GM12878 (cell line): ENCODE results near the gene MEG3. TPM values are rescaled to one million over a fixed set of nuclear protein-coding genes. Genes with fewer than 3 reads are reported as not detected.

Experiments used
- ATAC-seq: fragments of 200-7000 bp; cut with Tn5 transposase; 3 replicates; pipeline ENCODE4 v1.9.1; 2020; ENCODE audit warnings: mild to moderate bottlenecking, moderate library complexity
- BruUV-seq: library from RNA; stranded (reverse); fragments of 400-500 nt; replicated peaks from 2 replicates; lab custom pipeline; 2021; lab: Mats Ljungman, UMichigan
- CTCF ChIA-PET: fragments of 300-600 bp; sonication (Branson Sonifier 250); formaldehyde crosslinking; extraction: SDS; loops from one replicate; lab custom pipeline; 2021; ENCODE audit warnings: inconsistent platforms; lab: Yijun Ruan, JAX
- POLR2A ChIA-PET: fragments of 350-600 bp; formaldehyde crosslinking; extraction: SDS; loops from one replicate; lab custom pipeline; 2021; ENCODE audit warnings: inconsistent platforms; lab: Charles Lee
- RAD21 ChIA-PET: fragments of 300-600 bp; sonication (Branson Sonifier 250); formaldehyde crosslinking; loops from one replicate; lab custom pipeline; 2023; ENCODE audit warnings: antibody characterized with exemption; ENCODE audit not compliant: unreplicated experiment; lab: Charles Lee
- SMC1A ChIA-PET: fragments of 300-600 bp; sonication (Branson Sonifier 250); formaldehyde crosslinking; loops from one replicate; lab custom pipeline; 2023; ENCODE audit not compliant: unreplicated experiment, uncharacterized antibody; lab: Charles Lee
- DNase-seq: peaks from one replicate; pipeline ENCODE4 v3.0.0-alpha.2; 2011; ENCODE audit warnings: low read depth, low spot score
- FAIRE-seq: peaks from 3 replicates; lab custom pipeline; 2011; peaks lifted over from hg19 to GRCh38; lab: Jason Lieb, UNC
- H2AFZ ChIP-seq: 2 replicates; pipeline ENCODE4 v1.6.0; 2011; ENCODE audit warnings: low read depth, low read length, control low read depth; ENCODE audit not compliant: control insufficient read depth
- H3K27ac ChIP-seq: 2 replicates; pipeline ENCODE4 v1.5.1; 2011; ENCODE audit warnings: control low read depth; ENCODE audit not compliant: control insufficient read depth, insufficient read depth
- H3K27me3 ChIP-seq, 2 experiments: replicated peaks in 1 of 2; 2 replicates each; pipeline versions ENCODE4 v1.6.0 to v1.6.1; 2011; ENCODE audit warnings: low read length in 1 of 2; ENCODE audit not compliant: control insufficient read depth in 2 of 2, insufficient read depth in 2 of 2
- H3K36me3 ChIP-seq, 2 experiments: 2 replicates each; pipeline ENCODE4 v1.5.1; 2011; ENCODE audit warnings: low read length in 1 of 2; ENCODE audit not compliant: control insufficient read depth in 2 of 2, insufficient read depth in 2 of 2
- H3K4me1 ChIP-seq: 2 replicates; pipeline ENCODE4 v1.6.1; 2011; ENCODE audit warnings: mild to moderate bottlenecking, low read length, moderate library complexity, mixed read lengths; ENCODE audit not compliant: control insufficient read depth, insufficient read depth
- H3K4me2 ChIP-seq: 2 replicates; pipeline ENCODE4 v1.6.0; 2011; ENCODE audit warnings: control low read depth; ENCODE audit not compliant: control insufficient read depth, insufficient read depth
- H3K4me3 ChIP-seq: fragments of 200-600 bp; sonication (generic); 2 replicates; pipeline ENCODE4 v1.5.1; 2016
- H3K79me2 ChIP-seq: 2 replicates; pipeline ENCODE4 v1.6.0; 2011; ENCODE audit warnings: low read length; ENCODE audit not compliant: control insufficient read depth, insufficient read depth
- H3K9ac ChIP-seq: 2 replicates; pipeline ENCODE4 v1.8.0; 2011; ENCODE audit warnings: low read length, control low read depth, mixed read lengths; ENCODE audit not compliant: control insufficient read depth, insufficient read depth
- H3K9me3 ChIP-seq: replicated peaks from 3 replicates; pipeline ENCODE4 v1.5.1; 2011; ENCODE audit warnings: mild to moderate bottlenecking, low read length; ENCODE audit not compliant: control insufficient read depth, insufficient read depth
- H4K20me1 ChIP-seq: 2 replicates; pipeline ENCODE4 v1.6.0; 2011; ENCODE audit not compliant: control insufficient read depth, insufficient read depth
- IKZF2 ChIP-seq, 2 experiments: fragments of 450-650 bp; IDR thresholded peaks; 2 replicates each; pipeline ENCODE4 v1.6.1; 2017; ENCODE audit warnings: mild to moderate bottlenecking in 2 of 2, moderate library complexity in 2 of 2
- KLF5 ChIP-seq: fragments of 450-650 bp; IDR thresholded peaks from 2 replicates; pipeline ENCODE4 v1.6.1; 2014; ENCODE audit warnings: mild to moderate bottlenecking; ENCODE audit not compliant: partially characterized antibody
- MEF2A ChIP-seq: IDR thresholded peaks from 2 replicates; pipeline ENCODE4 v1.6.1; 2011; ENCODE audit warnings: low read depth, mild to moderate bottlenecking, low read length, moderate library complexity; ENCODE audit not compliant: insufficient read depth
- NFYA ChIP-seq: IDR thresholded peaks from 2 replicates; pipeline ENCODE4 v1.6.1; 2011; ENCODE audit warnings: low read depth, mild to moderate bottlenecking, low read length, improper control_type of control experiment, borderline replicate concordance
- PAX5 ChIP-seq: IDR thresholded peaks from 2 replicates; pipeline ENCODE4 v1.6.1; 2011; ENCODE audit warnings: low read depth, low read length, borderline replicate concordance
- RELA ChIP-seq: fragments of 450-650 bp; IDR thresholded peaks from 2 replicates; pipeline ENCODE4 v1.8.0; 2014; ENCODE audit warnings: borderline replicate concordance; ENCODE audit not compliant: partially characterized antibody
- SREBF2 ChIP-seq: IDR thresholded peaks from 2 replicates; pipeline ENCODE4 v1.6.1; 2012; ENCODE audit warnings: mild to moderate bottlenecking, low read length
- TBL1XR1 ChIP-seq: IDR thresholded peaks from 2 replicates; pipeline ENCODE4 v1.6.1; 2012; ENCODE audit warnings: low read depth, low read length, improper control_type of control experiment
- WRNIP1 ChIP-seq: IDR thresholded peaks from 2 replicates; pipeline ENCODE4 v1.6.1; 2011; ENCODE audit warnings: low read depth, low read length, improper control_type of control experiment, borderline replicate concordance
- WGBS: methylation state at CpG from one replicate; pipeline ENCODE4 v1.1.6; 2016; ENCODE audit warnings: low lambda C conversion rate; ENCODE audit not compliant: insufficient replicate concordance, insufficient coverage; ENCODE audit errors: missing lambda C conversion rate; 5-methylcytosine and 5-hydroxymethylcytosine counted together
- in situ Hi-C: fragments of 300-500 bp; cut with MboI; formaldehyde crosslinking; loops from 9 replicates; pipeline ENCODE4 v1.14.3; 2018; ENCODE audit warnings: mixed read lengths
- intact Hi-C: fragments of 100-400 bp; cut with micrococcal nuclease; formaldehyde crosslinking; loops from one replicate; pipeline ENCODE4 v1.14.2; 2022; ENCODE audit not compliant: unreplicated experiment
- polyA plus RNA-seq, 11 experiments: library from polyadenylated mRNA; depleted of rRNA in 4 of 11; unstranded in 6 of 11; stranded (reverse) in 5 of 11; fragments of >200 nt; fragmentation: Nextera tagmentation in 4 of 11; fragmentation: Illumina TruSeq in 1 of 11; extraction: Ambion mirVana in 4 of 11; extraction: Trizol in 1 of 11; gene quantifications; 1 replicate in 1 of 11; 2 replicates in 10 of 11; pipeline versions ENCODE4 v1.2.1 to v1.2.3, GENCODE V29; 2011 to 2016; ENCODE audit warnings: inconsistent platforms in 2 of 11, missing spikeins in 2 of 11, low read depth in 1 of 11
- total RNA-seq, 4 experiments: library from RNA; depleted of rRNA in 3 of 4; stranded (reverse); fragments of >200 nt in 3 of 4; fragmentation: Illumina TruSeq in 1 of 4; extraction: Trizol in 1 of 4; gene quantifications; 2 replicates each; pipeline versions ENCODE4 v1.2.1 to v1.2.3, GENCODE V29; 2013 to 2021
- TF ChIP-seq, protein P1 (sequence below): fragments of 150-350 bp; IDR thresholded peaks from 2 replicates; pipeline ENCODE4 v1.6.1; 2016; ENCODE audit warnings: low read depth, low read length

Gene MEG3
- total and polyA plus RNA-seq, 10 of the 15 experiments (the other 5 are each of a cell fraction or from before 2014, with no cell fraction given) = 0.03 to 2.9 (median 0.95) TPM; not detected in 7

GRCh38 chr14:100796946-100797345, 29.0 kb upstream of the MEG3 start:
- no peaks in the 10 kb centered on the region for H3K36me3 ChIP-seq
- no peak overlapping the region for H3K27ac ChIP-seq
- H3K9ac ChIP-seq = no peak overlapping the region
- FAIRE-seq = no peak
- ATAC-seq = no peak
- SMC1A ChIA-PET = no interaction called here
- H3K27me3 ChIP-seq = no peaks in the 10 kb centered on the region; a peak in 1 of 4 replicates
- H4K20me1 ChIP-seq = no peaks in the 10 kb centered on the region
- BruUV-seq = no TSS peak
- no peak for DNase-seq
- H3K4me2 ChIP-seq = no peak overlapping the region
- no peak for TF ChIP-seq SREBF2
- no peak for TF ChIP-seq RELA
- TF ChIP-seq TBL1XR1 = no peak
- no peak for TF ChIP-seq PAX5
- TF ChIP-seq WRNIP1 = no peak
- WGBS = 29% methylated on average over 4 of the region's 4 CpGs
- in situ Hi-C loops (no loop called here), intact Hi-C loops (no loop called here)
- H2AFZ ChIP-seq = no peak overlapping the region
- H3K79me2 ChIP-seq = no peaks in the 10 kb centered on the region
- H3K4me1 ChIP-seq = no peaks in the 10 kb centered on the region
- CTCF ChIA-PET = no interaction called here
- H3K9me3 ChIP-seq = no peaks in the 10 kb centered on the region
- POLR2A ChIA-PET = no interaction called here
- no peak overlapping the region for H3K4me3 ChIP-seq
- RAD21 ChIA-PET = no interaction called here

DNA sequence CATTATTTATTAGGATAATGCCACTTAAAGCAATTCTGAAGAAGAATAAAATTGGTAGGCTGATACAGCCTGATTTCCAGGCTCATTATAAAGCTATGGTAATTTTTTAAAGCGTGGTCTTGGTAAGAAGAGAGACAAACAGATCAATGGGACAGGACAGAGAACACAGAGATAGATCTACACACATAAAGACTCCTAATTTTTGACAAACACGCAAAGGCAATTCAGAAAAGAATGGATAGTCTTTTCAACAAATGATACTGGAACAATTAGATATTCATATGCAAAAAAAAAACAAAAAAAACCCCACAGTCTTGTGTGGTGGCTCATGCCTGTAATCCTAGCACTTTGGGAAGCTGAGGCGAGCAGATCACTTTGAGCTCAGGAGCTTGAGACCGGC, 25.9 kb upstream of the MEG3 start:
- ChIA-PET RAD21 (no interaction called here), POLR2A (no interaction called here), SMC1A (no interaction called here), CTCF (no interaction called here)
- H3K9me3 ChIP-seq = no peaks in the 10 kb centered on the region
- WGBS = 39% methylated on average over 4 of the region's 4 CpGs
- no peak overlapping the region for H3K4me2 ChIP-seq
- intact Hi-C loops (no loop called here), in situ Hi-C loops (no loop called here)
- TF ChIP-seq, protein P1, sequence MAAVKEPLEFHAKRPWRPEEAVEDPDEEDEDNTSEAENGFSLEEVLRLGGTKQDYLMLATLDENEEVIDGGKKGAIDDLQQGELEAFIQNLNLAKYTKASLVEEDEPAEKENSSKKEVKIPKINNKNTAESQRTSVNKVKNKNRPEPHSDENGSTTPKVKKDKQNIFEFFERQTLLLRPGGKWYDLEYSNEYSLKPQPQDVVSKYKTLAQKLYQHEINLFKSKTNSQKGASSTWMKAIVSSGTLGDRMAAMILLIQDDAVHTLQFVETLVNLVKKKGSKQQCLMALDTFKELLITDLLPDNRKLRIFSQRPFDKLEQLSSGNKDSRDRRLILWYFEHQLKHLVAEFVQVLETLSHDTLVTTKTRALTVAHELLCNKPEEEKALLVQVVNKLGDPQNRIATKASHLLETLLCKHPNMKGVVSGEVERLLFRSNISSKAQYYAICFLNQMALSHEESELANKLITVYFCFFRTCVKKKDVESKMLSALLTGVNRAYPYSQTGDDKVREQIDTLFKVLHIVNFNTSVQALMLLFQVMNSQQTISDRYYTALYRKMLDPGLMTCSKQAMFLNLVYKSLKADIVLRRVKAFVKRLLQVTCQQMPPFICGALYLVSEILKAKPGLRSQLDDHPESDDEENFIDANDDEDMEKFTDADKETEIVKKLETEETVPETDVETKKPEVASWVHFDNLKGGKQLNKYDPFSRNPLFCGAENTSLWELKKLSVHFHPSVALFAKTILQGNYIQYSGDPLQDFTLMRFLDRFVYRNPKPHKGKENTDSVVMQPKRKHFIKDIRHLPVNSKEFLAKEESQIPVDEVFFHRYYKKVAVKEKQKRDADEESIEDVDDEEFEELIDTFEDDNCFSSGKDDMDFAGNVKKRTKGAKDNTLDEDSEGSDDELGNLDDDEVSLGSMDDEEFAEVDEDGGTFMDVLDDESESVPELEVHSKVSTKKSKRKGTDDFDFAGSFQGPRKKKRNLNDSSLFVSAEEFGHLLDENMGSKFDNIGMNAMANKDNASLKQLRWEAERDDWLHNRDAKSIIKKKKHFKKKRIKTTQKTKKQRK = no peak
- TF ChIP-seq NFYA = no peak
- no peak for TF ChIP-seq KLF5
- TF ChIP-seq IKZF2 (IDR thresholded peaks at IDR 0.05) = no peak
- no peak for TF ChIP-seq MEF2A
- H4K20me1 ChIP-seq = no peaks in the 10 kb centered on the region
- H3K4me3 ChIP-seq = no peak overlapping the region
- no peak overlapping the region for H2AFZ ChIP-seq
- BruUV-seq = no TSS peak
- H3K27me3 ChIP-seq = no peaks in the 10 kb centered on the region
- H3K36me3 ChIP-seq = no peaks in the 10 kb centered on the region
- DNase-seq = no peak
- H3K4me1 ChIP-seq = no peaks in the 10 kb centered on the region
- no peak overlapping the region for H3K9ac ChIP-seq
- no peak for ATAC-seq
- H3K79me2 ChIP-seq = no peaks in the 10 kb centered on the region
- FAIRE-seq = no peak
- no peak overlapping the region for H3K27ac ChIP-seq
